HAP-1 (cell line): ENCODE results near the gene CEMP1.
A peak's percentile ranks its signal among the peaks of the same experiment; 100 is the strongest.

Experiments used
- DNase-seq, 2 experiments: peaks; one replicate each; pipeline ENCODE4 v3.0.0-alpha.2; 2016 to 2020; ENCODE audit warnings: low spot score in 2 of 2
- H3K27me3 ChIP-seq: fragments of 250-450 bp; sonication (Bioruptor Pico); 2 replicates; pipeline ENCODE4 v1.5.1; 2020; ENCODE audit warnings: low read depth, mild to moderate bottlenecking, moderate library complexity
- H3K36me3 ChIP-seq: fragments of 250-450 bp; sonication (Bioruptor Pico); replicated peaks from 2 replicates; pipeline ENCODE4 v1.5.1; 2020; ENCODE audit warnings: mild to moderate bottlenecking
- H3K4me1 ChIP-seq: fragments of 250-450 bp; sonication (Bioruptor Pico); 2 replicates; pipeline ENCODE4 v1.5.1; 2020; ENCODE audit warnings: mild to moderate bottlenecking
- H3K4me3 ChIP-seq: fragments of 250-450 bp; sonication (Bioruptor Pico); 2 replicates; pipeline ENCODE4 v1.5.1; 2020; ENCODE audit warnings: mild to moderate bottlenecking, moderate library complexity
- H3K9me3 ChIP-seq: fragments of 250-450 bp; sonication (Bioruptor Pico); 2 replicates; pipeline ENCODE4 v1.5.1; 2020; ENCODE audit warnings: mild to moderate bottlenecking, moderate library complexity
- in situ Hi-C: fragments of 300-500 bp; cut with MboI; formaldehyde crosslinking; loops from 3 replicates; pipeline ENCODE4 v1.14.3; 2020; ENCODE audit warnings: low sequenced_read_pairs, inconsistent platforms, mixed read lengths

Gene CEMP1

GRCh38 chr16:2531696-2532493 is 687 bp upstream of the CEMP1 start:
- Histone ChIP-seq H3K36me3 (peaks cover 12% of the 10 kb centered on the region), H3K27me3 (no peaks in the 10 kb centered on the region), H3K4me1 (peaks cover 11% of the 10 kb centered on the region), H3K9me3 (no peaks in the 10 kb centered on the region), H3K4me3 (peak overlapping the region; percentile 37)
- in situ Hi-C loops, result no loop called here
- peak; percentile 96 to 99 for DNase-seq

DNA sequence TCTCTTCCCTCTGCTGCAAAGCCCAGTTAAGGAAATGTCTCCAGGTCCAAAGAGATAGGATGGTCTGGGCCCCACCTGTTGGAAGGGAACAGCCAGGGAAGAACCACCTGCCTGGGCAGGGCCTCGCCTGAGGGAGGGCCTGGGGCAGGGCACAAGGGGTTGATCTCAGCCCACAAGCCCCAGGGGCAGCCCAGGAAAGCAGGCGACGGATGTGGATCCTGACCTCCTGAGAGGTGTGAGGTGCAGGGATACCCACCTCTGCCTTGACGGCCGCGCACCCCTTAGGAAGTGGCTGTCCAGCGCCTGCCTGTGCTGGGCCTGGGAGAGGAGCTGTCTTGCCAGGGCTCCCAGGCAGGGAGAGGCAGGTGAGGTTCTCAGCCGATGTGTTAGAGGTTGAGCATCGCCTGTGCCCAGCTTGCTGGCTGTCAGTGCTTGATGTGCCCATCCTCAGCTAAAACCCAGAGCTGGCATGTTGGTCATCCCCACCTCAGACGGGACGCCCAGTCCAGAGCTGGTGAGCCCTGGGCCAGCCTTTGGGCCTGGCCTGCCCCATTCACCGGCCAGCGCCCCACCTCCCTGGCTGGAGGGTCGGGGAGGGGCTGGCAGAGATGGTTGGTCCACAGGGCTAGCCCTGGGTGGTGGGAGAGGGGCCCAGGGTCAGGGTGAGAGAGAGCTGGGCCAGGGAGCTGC is 434 bp downstream of the CEMP1 start:
- Histone ChIP-seq H3K4me3 (no peak overlapping the region; the same call in 1 of the 2 replicates), H3K9me3 (no peaks in the 10 kb centered on the region), H3K4me1 (peaks cover 10% of the 10 kb centered on the region), H3K36me3 (peaks cover 23% of the 10 kb centered on the region), H3K27me3 (no peaks in the 10 kb centered on the region)
- in situ Hi-C loops, result no loop called here
- no peak for DNase-seq

GRCh38 chr16:2529961-2530628 is 1.1 kb downstream of the CEMP1 start:
- DNase-seq, result no peak
- in situ Hi-C loops, result no loop called here
- Histone ChIP-seq H3K36me3 (peaks cover 26% of the 10 kb centered on the region), H3K4me3 (no peak overlapping the region), H3K27me3 (no peaks in the 10 kb centered on the region), H3K4me1 (peaks cover 10% of the 10 kb centered on the region), H3K9me3 (no peaks in the 10 kb centered on the region)

DNA sequence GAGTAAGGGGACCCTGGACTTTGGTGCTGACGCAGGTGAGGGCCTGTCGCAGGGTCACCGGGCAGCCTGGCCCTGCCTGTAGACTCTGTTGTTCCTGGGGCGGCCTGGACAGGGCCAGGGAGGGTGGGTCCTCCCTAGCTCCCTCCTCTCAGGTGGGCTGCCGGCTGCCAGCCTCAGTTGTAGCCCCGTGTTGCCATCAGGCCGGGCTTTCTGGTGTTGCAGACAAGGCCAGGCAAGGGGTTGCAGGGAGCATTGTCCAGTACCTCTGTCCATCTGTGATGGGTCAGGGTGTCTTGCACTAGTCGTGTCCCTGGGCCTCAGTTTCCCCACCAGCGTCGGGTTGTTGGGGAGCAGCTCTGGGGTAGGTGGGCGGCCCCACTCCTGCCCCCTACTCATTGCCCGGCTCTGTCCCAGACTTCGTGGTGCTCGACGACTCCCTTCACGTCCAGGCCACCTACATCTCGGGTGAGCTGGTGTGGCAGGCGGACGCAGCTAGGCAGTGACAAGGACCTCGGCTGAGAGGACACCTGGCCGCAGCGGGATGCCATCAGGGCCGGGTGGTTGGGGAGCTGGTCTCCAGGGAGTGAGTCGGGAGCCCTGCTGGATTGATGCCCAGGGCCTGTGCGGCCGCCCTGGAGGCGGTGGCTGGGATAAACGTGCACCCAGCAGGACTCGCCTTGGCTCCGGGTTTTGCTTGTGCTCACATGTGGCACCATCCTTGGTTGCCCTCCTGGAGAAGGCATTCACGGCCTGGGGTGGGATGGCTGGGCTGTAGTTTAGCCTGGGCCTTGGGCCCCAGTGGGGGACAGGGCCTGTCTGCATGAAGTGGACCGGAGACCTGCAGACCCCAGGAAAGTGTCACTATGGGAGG is 1.9 kb downstream of the CEMP1 start:
- Histone ChIP-seq H3K36me3 (peaks cover 31% of the 10 kb centered on the region), H3K4me1 (peaks cover 10% of the 10 kb centered on the region), H3K27me3 (no peaks in the 10 kb centered on the region), H3K9me3 (no peaks in the 10 kb centered on the region), H3K4me3 (no peak overlapping the region)
- in situ Hi-C loops, result no loop called here
- DNase-seq, result peak in 1 of 2 experiments; percentile 6

DNA sequence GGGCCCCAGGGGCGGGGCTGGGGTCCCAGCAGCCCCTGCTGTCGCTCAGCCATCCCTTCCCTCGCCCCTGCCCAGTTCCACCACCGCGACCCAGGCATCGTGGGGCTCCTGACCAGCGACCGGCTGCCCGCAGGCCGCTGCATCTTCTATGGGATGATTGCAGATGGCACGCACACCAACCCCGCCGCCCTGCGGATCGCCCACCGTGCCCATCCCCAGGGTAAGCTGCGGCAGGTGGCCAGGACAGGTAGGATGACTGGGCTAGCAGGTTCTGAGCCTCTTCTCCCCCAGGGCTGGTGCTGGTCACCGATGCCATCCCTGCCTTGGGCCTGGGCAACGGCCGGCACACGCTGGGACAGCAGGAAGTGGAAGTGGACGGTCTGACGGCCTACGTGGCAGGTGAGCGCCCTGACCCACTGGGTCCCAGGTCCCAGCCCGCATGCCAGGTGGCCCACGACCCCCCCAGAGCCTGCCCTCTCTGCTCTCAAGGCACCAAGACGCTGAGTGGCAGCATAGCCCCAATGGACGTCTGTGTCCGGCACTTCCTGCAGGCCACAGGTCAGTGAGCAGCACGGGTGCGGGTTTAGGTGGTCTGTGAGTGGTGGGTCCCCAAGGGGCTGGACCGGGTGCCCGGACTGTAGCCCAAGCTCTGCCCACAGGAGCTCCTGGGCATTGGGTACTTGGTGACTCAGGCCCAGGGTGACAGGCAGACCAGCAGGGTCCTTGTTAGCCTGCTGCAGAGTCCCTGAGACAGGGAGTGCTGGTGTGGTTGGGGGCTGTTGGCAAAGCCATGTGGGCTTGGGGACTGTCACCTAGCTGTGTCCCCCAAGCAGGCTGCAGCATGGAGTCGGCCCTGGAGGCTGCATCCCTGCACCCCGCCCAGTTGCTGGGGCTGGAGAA is 2.8 kb downstream of the CEMP1 start:
- peaks cover 40% of the 10 kb centered on the region for H3K36me3 ChIP-seq
- in situ Hi-C loops, result no loop called here
- H3K4me1 ChIP-seq, result peaks cover 10% of the 10 kb centered on the region
- no peak overlapping the region for H3K4me3 ChIP-seq
- H3K27me3 ChIP-seq, result no peaks in the 10 kb centered on the region
- no peaks in the 10 kb centered on the region for H3K9me3 ChIP-seq
- DNase-seq, result no peak

DNA sequence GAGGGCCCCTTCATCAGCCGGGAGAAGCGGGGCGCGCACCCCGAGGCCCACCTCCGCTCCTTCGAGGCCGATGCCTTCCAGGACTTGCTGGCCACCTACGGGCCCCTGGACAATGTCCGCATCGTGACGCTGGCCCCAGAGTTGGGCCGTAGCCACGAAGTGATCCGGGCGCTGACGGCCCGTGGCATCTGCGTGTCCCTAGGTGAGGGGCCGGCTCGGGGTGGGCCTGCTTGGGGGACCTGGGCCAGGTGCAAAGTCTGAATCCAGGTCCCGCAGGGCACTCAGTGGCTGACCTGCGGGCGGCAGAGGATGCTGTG is 3.5 kb downstream of the CEMP1 start:
- DNase-seq, result no peak
- no peak overlapping the region for H3K4me3 ChIP-seq
- peaks cover 43% of the 10 kb centered on the region for H3K36me3 ChIP-seq
- peaks cover 9% of the 10 kb centered on the region for H3K4me1 ChIP-seq
- in situ Hi-C loops, result no loop called here
- no peaks in the 10 kb centered on the region for H3K9me3 ChIP-seq
- no peaks in the 10 kb centered on the region for H3K27me3 ChIP-seq

GRCh38 chr16:2527071-2527783 is 4.0 kb downstream of the CEMP1 start:
- H3K4me1 ChIP-seq, result peaks cover 7% of the 10 kb centered on the region
- H3K27me3 ChIP-seq, result no peaks in the 10 kb centered on the region
- no peak overlapping the region for H3K4me3 ChIP-seq
- no peak for DNase-seq
- in situ Hi-C loops, result no loop called here
- H3K36me3 ChIP-seq, result peaks cover 43% of the 10 kb centered on the region
- H3K9me3 ChIP-seq, result no peaks in the 10 kb centered on the region

- no peaks in the 10 kb centered on the region for H3K27me3 ChIP-seq
- peaks cover 46% of the 10 kb centered on the region for H3K36me3 ChIP-seq
- DNase-seq, result no peak
- no peaks in the 10 kb centered on the region for H3K9me3 ChIP-seq
- peaks cover 2% of the 10 kb centered on the region for H3K4me1 ChIP-seq
- no peak overlapping the region for H3K4me3 ChIP-seq
- in situ Hi-C loops, result no loop called here
These were observed 5.1 kb downstream of the CEMP1 start for GRCh38 chr16:2526135-2526534.

DNA sequence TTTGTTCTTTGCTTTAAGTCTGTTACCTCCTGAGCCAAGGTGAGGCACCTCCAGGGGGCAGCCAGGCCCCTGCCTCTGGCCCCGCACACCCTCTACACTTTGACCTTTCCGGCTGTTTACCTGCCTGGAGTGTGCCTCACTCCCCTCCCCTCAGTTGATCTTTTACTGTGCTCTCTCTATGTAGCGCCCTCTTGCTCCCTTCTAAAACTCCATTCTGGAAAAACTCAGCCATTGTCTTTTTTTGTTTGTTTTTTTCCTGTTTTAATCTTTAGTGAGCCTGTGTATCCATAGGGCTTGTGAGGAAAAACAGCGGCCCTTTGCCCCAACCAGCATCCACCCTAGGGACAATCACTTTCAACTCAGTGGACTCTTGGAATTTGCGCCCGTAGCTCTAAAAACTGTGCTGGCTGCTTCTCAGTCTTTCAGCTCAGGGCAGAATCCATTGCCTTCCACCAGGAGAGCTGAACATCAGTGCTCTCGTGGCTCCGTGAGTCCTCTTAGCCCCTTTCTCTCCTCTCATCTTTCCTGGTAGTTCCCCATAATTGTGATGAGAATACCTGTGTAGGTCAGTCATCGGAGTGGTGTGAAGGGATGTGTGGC is 6.8 kb downstream of the CEMP1 start:
- Histone ChIP-seq H3K4me1 (no peaks in the 10 kb centered on the region; the same call in 1 of the 2 replicates), H3K9me3 (no peaks in the 10 kb centered on the region), H3K27me3 (no peaks in the 10 kb centered on the region), H3K36me3 (peaks cover 50% of the 10 kb centered on the region), H3K4me3 (no peak overlapping the region)
- DNase-seq, result no peak
- in situ Hi-C loops, result loop anchor here (25.0 kb wide), 1 partner anchor 537 kb away; the partner anchor contains the start of genes GFER, NOXO1 and SYNGR3

DNA sequence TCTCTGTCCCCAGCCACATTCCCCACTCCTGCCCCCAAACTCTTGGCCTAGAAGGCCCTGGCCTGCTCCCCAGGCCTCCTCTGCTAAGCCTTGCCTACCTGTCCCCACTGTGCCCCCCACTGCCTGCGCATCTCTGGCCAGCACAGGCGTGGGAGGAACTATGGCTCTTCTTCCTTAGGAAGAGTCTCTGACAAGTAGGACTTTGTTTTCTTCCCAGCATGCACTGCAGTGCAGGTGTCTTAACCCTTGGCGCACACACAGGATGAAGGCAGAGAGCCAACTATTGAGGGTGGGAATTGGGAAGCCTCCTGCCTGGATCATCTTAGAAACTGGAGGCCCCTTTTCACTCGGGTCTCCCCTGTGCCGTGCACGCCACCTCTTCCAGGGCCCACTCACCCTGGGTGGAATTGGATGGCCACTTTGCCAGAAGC is 7.4 kb downstream of the CEMP1 start:
- Histone ChIP-seq H3K4me3 (no peak overlapping the region), H3K27me3 (no peaks in the 10 kb centered on the region), H3K9me3 (no peaks in the 10 kb centered on the region), H3K36me3 (peaks cover 54% of the 10 kb centered on the region), H3K4me1 (no peaks in the 10 kb centered on the region; the same call in 1 of the 2 replicates)
- DNase-seq, result no peak
- in situ Hi-C loops, result loop anchor here (25.0 kb wide), 1 partner anchor 537 kb away; the partner anchor contains the start of genes GFER, NOXO1 and SYNGR3

GRCh38 chr16:2520784-2521531 is 10.2 kb downstream of the CEMP1 start:
- no peak for DNase-seq
- in situ Hi-C loops, result loop anchor here (25.0 kb wide), 1 partner anchor 534 kb away; the partner anchor contains the start of genes GFER, NOXO1 and SYNGR3

More at GRCh38 chr16:2520784-2521531, 10.2 kb downstream of the CEMP1 start:
- Histone ChIP-seq H3K27me3 (no peaks in the 10 kb centered on the region), H3K9me3 (no peaks in the 10 kb centered on the region), H3K4me3 (peak overlapping the region; percentile 58), H3K4me1 (no peaks in the 10 kb centered on the region; the same call in 1 of the 2 replicates), H3K36me3 (peaks cover 34% of the 10 kb centered on the region)
